Measurements from ENCODE around the gene C10orf67. TPM values are rescaled to one million over a fixed set of nuclear protein-coding genes. Genes with fewer than 3 reads are reported as not detected.

The C10orf67 gene
- total RNA-seq, 2 donors from 2014 or later = 0.52 TPM; not detected in 1

DNA sequence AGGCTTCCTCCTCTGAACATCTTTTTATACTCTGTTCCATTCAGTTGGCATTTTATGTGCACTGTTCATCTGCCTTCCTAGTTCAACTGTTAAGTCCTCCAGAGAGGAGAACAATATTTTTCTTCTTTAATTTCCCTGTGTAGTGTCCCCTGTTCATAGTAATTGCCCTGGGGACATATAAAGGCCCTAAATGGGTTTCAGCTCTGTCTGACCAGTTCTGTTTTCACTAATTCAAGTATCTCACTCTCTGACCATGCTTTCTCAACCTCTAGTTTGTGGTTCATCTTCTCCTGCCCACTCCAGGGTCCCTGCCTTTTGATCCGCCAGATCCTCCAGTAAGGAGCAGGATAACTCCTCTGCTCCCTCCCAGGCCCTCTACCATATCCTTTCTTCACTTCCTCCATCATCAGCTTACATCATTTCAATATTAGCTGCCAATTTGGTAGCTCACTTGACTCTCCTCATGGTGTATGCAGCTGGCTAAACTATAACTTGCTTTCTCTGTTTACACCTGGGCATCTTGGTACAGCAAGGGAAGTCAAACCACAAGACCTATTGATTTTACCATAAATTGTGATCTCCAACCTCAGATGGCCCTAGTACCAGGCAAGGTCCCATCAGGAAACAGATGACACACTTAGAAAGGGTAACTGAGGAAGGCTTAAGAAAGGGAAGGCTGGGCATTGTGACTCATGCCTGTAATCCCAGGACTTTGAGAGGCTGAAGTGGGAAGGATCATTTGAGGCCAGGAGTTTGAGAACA lies 17.7 kb upstream of the C10orf67 start:
- WGBS, 2 donors = 93 to 100% methylated on average over 1 of the region's 1 CpG
- no peaks in the 10 kb centered on the region for H3K9me3 ChIP-seq
- intact Hi-C loops (cut with DNase I) = no loop called here
- TF ChIP-seq, protein P1, sequence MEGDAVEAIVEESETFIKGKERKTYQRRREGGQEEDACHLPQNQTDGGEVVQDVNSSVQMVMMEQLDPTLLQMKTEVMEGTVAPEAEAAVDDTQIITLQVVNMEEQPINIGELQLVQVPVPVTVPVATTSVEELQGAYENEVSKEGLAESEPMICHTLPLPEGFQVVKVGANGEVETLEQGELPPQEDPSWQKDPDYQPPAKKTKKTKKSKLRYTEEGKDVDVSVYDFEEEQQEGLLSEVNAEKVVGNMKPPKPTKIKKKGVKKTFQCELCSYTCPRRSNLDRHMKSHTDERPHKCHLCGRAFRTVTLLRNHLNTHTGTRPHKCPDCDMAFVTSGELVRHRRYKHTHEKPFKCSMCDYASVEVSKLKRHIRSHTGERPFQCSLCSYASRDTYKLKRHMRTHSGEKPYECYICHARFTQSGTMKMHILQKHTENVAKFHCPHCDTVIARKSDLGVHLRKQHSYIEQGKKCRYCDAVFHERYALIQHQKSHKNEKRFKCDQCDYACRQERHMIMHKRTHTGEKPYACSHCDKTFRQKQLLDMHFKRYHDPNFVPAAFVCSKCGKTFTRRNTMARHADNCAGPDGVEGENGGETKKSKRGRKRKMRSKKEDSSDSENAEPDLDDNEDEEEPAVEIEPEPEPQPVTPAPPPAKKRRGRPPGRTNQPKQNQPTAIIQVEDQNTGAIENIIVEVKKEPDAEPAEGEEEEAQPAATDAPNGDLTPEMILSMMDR (IDR thresholded peaks at IDR 0.05) = no peak
- H3K27me3 ChIP-seq = no peaks in the 10 kb centered on the region
- ATAC-seq = no peak
- DNase-seq = no peak
- H3K4me3 ChIP-seq = no peak overlapping the region
- no peaks in the 10 kb centered on the region for H3K4me1 ChIP-seq
- H3K27ac ChIP-seq = no peak overlapping the region
- H3K36me3 ChIP-seq (replicated peaks in 1 of 2; ENCODE audit: insufficient read depth in 1 of 2, low read depth in 2 of 2) = no peaks in the 10 kb centered on the region

DNA sequence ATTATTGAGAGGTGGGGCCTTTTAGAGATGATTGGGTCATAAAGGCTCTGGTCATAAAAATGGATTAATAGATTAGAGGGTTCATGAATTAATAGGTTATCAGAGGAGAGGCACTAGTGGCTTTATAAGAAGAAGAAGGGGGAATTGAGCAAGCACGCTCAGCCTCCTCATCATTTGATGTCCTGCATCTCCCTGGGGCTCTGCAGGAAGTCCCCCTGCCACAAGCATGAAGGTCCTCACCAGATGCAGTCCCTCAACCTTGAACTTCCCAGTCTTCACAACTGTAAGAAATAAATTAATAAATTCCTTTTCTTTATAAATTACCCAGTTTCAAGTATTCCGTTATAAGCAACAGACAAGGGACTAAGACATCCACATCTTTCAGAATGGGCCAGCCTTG lies 17.1 kb upstream of the C10orf67 start:
- TF ChIP-seq POLR2A (IDR thresholded peaks at IDR 0.05) = no peak
- TF ChIP-seq, protein P1 (IDR thresholded peaks at IDR 0.05) = no peak
- Histone ChIP-seq H3K9me3 (no peaks in the 10 kb centered on the region), H3K4me3 (no peak overlapping the region), H3K27ac (no peak overlapping the region), H3K36me3 (replicated peaks in 1 of 2; ENCODE audit: insufficient read depth in 1 of 2, low read depth in 2 of 2) (no peaks in the 10 kb centered on the region), H3K4me1 (no peaks in the 10 kb centered on the region), H3K27me3 (no peaks in the 10 kb centered on the region)
- intact Hi-C loops (cut with DNase I) = no loop called here
- 83 to 89% methylated on average over 2 of the region's 2 CpGs for WGBS, 2 donors
- no peak for ATAC-seq
- no peak for DNase-seq

DNA sequence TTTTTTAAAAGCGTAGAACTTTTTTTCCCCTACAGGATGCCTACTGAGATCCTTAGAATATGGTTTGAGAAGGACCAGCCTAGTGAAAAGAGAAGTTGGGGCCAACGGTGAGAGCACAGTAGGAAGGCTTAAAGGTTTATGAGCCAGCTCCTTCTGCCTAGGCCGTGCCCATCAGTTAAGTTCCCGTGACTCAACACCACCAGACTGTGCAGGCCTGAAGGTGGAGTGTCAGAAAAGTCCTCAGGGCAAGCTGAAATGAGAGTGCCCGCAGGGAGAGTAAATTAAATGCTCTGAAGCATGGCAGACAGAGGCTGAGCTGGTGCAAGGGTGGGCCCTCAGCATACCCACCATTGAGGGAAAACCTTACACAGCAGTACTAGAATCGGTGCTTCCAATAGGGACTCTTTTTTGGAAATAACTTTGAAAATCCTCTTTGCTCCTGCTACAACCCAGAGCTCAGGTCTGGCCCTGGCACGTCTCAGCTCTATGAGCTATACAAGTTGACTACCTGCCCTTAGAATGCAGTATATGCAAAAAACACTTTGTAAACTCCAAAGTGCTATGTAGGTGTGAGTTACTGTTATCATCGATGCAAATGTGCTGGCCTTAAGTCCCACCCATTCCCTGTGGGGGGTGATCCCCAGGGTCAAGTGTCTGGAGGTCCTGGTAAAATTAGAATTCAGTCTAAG lies 15.2 kb upstream of the C10orf67 start:
- no peaks in the 10 kb centered on the region for H3K4me1 ChIP-seq
- H3K27ac ChIP-seq = no peak overlapping the region
- H3K9me3 ChIP-seq = no peaks in the 10 kb centered on the region
- intact Hi-C loops (cut with DNase I) = no loop called here
- DNase-seq (no peak), ATAC-seq (no peak)
- TF ChIP-seq, protein P1 (IDR thresholded peaks at IDR 0.05) = no peak
- TF ChIP-seq POLR2A (IDR thresholded peaks at IDR 0.05) = no peak
- no peaks in the 10 kb centered on the region for H3K36me3 ChIP-seq (replicated peaks in 1 of 2; ENCODE audit: insufficient read depth in 1 of 2, low read depth in 2 of 2)
- no peaks in the 10 kb centered on the region for H3K27me3 ChIP-seq
- H3K4me3 ChIP-seq = no peak overlapping the region
- 75 to 76% methylated on average over 8 of the region's 8 CpGs for WGBS, 2 donors

DNA sequence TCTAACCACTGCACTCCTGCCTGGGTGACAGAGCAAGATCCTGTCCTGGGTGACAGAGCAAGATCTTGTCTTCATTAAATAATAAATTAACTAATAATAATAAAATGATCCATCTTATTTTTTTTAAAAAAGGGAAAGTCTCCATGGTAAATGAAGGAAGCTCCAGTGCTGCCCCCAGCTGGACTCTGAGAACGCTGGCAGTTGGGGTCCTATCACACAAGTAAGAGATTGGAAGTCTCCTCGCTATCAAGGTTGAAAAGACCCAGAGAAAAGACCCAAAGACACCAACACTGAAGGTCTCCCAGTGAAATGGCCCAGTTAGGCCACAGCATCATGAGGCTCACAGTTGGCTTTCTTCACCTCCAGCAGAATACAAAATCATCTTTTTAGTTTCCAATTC lies 13.8 kb upstream of the C10orf67 start:
- Histone ChIP-seq H3K27ac (no peak overlapping the region), H3K27me3 (no peaks in the 10 kb centered on the region), H3K36me3 (replicated peaks in 1 of 2; ENCODE audit: insufficient read depth in 1 of 2, low read depth in 2 of 2) (no peaks in the 10 kb centered on the region), H3K9me3 (no peaks in the 10 kb centered on the region), H3K4me3 (no peak overlapping the region), H3K4me1 (no peaks in the 10 kb centered on the region)
- intact Hi-C loops (cut with DNase I) = no loop called here
- 85 to 87% methylated on average over 2 of the region's 2 CpGs for WGBS, 2 donors
- DNase-seq (no peak), ATAC-seq (no peak)
- no peak for TF ChIP-seq POLR2A (IDR thresholded peaks at IDR 0.05)
- TF ChIP-seq, protein P1 (IDR thresholded peaks at IDR 0.05) = no peak
